HG03025 (cell line): Measurements from ENCODE around the gene FHOD3.

Experiments used
- ATAC-seq: cut with Tn5 transposase; IDR thresholded peaks from one replicate; pipeline ENCODE4 v1.9.1; 2021; ENCODE audit warnings: mild to moderate bottlenecking, moderate library complexity; ENCODE audit not compliant: unreplicated experiment, low FRiP score

The FHOD3 gene

GRCh38 chr18:36403896-36404820 lies 106.6 kb downstream of the FHOD3 start:
- ATAC-seq: no peak

- ATAC-seq: no peak
These were observed 108.1 kb downstream of the FHOD3 start for GRCh38 chr18:36405611-36406010.

- ATAC-seq: no peak
These were observed 109.3 kb downstream of the FHOD3 start for GRCh38 chr18:36406805-36407204.

- no peak for ATAC-seq
These were observed 111.1 kb downstream of the FHOD3 start for GRCh38 chr18:36408606-36409005.

- no peak for ATAC-seq
These were observed 112.3 kb downstream of the FHOD3 start for GRCh38 chr18:36409779-36410178.

GRCh38 chr18:36410346-36410745 lies 112.8 kb downstream of the FHOD3 start:
- no peak for ATAC-seq

- ATAC-seq: no peak
These were observed 114.2 kb downstream of the FHOD3 start for GRCh38 chr18:36411745-36412168.

- ATAC-seq: no peak
These were observed 115.3 kb downstream of the FHOD3 start for GRCh38 chr18:36412778-36413177.

- no peak for ATAC-seq
These were observed 117.7 kb downstream of the FHOD3 start for GRCh38 chr18:36415171-36415570.

GRCh38 chr18:36415625-36416024 lies 118.1 kb downstream of the FHOD3 start:
- ATAC-seq: no peak

- ATAC-seq: no peak
These were observed 121.8 kb downstream of the FHOD3 start for GRCh38 chr18:36419188-36419899.

- no peak for ATAC-seq
These were observed 122.5 kb downstream of the FHOD3 start for GRCh38 chr18:36419900-36420531.

- ATAC-seq: no peak
These were observed 123.3 kb downstream of the FHOD3 start for GRCh38 chr18:36420826-36421225.

- no peak for ATAC-seq
These were observed 127.2 kb downstream of the FHOD3 start for GRCh38 chr18:36424741-36425142.

- no peak for ATAC-seq
These were observed 129.9 kb downstream of the FHOD3 start for GRCh38 chr18:36427369-36427768.

GRCh38 chr18:36427831-36428230 lies 130.3 kb downstream of the FHOD3 start:
- ATAC-seq: no peak

- no peak for ATAC-seq
These were observed 131.0 kb downstream of the FHOD3 start for GRCh38 chr18:36428431-36429029.

- ATAC-seq: no peak
These were observed 135.5 kb downstream of the FHOD3 start for GRCh38 chr18:36432880-36433555.

GRCh38 chr18:36436387-36436786 lies 138.9 kb downstream of the FHOD3 start:
- ATAC-seq: no peak

- no peak for ATAC-seq
These were observed 143.1 kb downstream of the FHOD3 start for GRCh38 chr18:36440614-36441013.
